ENCODE data around the gene IL1A. TPM values are rescaled to one million over a fixed set of nuclear protein-coding genes. Genes with fewer than 3 reads are reported as not detected.

The IL1A gene
- total RNA-seq, 1 donor from 2014 or later: 2.0 TPM

DNA sequence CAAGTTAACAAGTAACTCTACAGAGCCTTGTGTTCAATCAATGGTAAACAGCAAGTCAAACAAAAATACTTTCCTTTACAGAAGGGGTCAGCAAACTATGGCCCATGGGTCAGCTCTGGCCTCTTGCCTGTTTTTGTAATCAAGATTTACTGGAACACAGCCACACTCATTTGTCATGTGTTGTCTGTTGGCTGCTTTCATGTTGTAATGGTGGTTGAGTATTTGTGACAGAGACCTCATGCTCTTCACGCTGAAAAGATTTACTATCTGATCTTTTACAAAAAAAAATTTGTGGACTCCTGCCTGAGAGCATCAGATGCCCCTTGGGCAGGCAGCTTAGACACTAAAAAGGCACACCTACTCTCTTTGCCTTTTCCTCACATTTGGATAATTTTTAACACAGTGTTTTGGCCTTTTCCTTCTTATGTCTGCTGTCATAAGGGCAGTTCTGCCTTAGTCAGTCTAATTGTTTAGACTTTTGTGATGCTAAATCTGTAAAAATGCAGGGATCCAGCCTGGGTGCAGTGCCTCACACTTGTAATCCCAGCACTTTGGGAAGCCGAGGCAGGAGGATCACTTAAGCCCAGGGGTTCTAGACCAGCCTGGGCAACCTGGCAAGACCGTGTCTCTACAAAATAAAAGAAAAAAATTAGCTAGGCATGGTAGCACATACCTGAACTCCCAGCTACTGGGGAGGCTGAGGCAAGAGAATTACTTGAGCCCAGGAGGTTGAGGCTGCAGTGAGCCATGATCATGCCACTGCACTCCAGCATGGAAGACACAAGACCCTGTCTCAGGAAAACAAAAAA, 34.0 kb upstream of the IL1A start:
- intact Hi-C loops (cut with micrococcal nuclease): no loop called here

GRCh38 chr2:112817082-112817689, 32.9 kb upstream of the IL1A start:
- intact Hi-C loops (cut with micrococcal nuclease): no loop called here

GRCh38 chr2:112814278-112814677, 30.0 kb upstream of the IL1A start:
- intact Hi-C loops (cut with micrococcal nuclease): no loop called here

DNA sequence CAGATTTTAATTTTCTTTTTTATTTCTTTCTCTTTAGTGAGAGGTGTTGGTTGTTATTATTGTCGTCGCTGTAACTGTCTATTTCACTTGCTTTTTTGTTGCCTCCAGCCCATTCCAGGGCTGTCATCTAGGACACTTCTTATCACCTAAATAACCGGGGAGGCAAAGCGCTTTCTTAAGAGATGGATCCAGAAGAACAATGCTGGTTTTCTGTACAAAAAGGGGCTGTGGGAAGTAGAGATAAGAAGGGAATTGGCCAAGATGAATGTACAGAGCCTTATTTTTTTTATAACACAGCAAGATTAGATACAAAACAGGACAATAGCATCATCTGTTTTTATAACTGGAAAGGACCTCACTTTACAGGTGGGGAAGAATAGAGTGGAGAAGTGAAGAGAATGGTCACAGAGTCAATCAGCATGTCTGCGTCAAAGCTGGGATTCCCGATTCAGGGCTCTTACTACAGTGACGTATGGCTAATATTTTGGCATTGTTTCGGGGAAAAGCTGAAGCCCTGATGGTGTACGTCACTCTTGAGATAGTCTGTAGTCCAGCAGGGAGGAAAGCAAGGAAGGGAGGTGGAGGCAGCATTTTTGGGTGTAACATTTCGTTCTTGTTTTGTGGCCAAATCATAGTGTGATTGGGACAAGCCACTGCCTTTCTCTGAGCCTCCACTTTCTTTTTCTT, 29.1 kb upstream of the IL1A start:
- intact Hi-C loops (cut with micrococcal nuclease): no loop called here

GRCh38 chr2:112812318-112813267, 28.3 kb upstream of the IL1A start:
- intact Hi-C loops (cut with micrococcal nuclease): loop anchor here (1.0 kb wide), 1 partner anchor 9 kb away; no protein-coding TSS in a partner anchor

GRCh38 chr2:112811841-112812306, 27.6 kb upstream of the IL1A start:
- intact Hi-C loops (cut with micrococcal nuclease): loop anchor here (1.0 kb wide), 1 partner anchor 9 kb away; no protein-coding TSS in a partner anchor

GRCh38 chr2:112811276-112811831, 27.1 kb upstream of the IL1A start:
- intact Hi-C loops (cut with micrococcal nuclease): no loop called here

- intact Hi-C loops (cut with micrococcal nuclease): no loop called here
Measured at GRCh38 chr2:112809112-112809511, 24.8 kb upstream of the IL1A start.

DNA sequence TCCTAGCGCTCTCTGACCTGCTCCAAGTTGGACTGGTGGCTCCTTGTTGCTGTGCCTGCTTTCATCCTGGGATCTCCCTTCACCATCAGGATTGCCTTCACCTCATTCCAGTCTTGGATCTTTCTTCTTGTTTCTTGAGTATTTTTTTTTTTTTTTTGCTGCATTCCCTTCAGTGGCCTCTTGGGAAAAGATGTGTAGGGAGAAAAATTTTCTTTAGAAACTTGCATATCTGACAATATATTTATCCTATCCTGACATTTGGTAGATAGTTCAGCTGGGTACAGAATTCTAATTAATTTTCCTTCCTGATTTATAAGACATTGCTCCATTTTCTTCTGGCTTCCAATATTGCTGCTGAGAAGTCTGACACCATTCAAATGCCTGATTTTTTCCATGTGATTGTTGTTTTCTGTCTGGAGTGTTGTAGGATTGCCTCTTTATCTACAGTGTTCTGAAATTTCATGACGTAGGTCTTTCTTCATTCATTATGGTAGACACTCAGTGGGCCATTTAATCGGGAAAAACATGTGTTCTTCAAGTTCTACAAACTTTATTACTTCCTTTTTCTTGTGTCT, 23.0 kb upstream of the IL1A start:
- intact Hi-C loops (cut with micrococcal nuclease): no loop called here

GRCh38 chr2:112805542-112805941, 21.2 kb upstream of the IL1A start:
- intact Hi-C loops (cut with micrococcal nuclease): no loop called here

DNA sequence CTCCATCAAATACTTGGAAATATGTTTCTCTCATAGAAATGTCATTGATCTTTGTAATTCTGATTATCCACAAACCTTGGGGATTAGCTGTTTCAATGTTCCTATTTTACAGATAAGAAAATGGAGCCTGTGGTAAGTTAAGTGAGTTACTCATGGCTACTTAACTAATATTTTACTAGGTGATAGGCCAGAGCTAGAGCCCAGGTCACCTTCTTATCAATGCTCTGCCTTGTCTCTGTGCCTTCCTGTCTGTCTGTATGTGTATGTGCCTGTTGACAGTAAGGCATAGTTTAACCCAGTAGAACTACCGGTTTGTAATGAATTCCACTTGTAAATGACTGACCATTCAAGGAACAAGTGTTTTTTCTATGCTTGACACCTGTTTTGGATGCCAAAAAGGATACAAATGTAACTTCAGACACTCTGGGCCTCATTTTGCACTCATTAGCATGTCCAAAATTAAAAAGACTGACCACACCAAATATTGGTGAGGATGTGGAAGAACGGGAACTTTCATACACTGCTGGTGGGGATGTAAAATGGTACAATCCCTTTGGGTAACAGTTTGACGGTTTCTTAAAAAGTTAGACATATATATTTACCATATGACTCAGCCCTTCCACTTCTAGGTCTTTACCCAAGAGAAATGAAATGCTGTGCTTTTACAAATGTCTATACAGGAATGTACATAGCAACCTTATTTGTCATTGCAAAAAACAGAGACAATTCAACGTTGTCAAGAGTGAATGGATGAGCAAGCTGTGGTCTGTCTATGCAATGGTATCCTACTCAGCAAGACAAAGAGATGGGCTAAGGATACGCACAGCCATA, 19.6 kb upstream of the IL1A start:
- intact Hi-C loops (cut with micrococcal nuclease): no loop called here

DNA sequence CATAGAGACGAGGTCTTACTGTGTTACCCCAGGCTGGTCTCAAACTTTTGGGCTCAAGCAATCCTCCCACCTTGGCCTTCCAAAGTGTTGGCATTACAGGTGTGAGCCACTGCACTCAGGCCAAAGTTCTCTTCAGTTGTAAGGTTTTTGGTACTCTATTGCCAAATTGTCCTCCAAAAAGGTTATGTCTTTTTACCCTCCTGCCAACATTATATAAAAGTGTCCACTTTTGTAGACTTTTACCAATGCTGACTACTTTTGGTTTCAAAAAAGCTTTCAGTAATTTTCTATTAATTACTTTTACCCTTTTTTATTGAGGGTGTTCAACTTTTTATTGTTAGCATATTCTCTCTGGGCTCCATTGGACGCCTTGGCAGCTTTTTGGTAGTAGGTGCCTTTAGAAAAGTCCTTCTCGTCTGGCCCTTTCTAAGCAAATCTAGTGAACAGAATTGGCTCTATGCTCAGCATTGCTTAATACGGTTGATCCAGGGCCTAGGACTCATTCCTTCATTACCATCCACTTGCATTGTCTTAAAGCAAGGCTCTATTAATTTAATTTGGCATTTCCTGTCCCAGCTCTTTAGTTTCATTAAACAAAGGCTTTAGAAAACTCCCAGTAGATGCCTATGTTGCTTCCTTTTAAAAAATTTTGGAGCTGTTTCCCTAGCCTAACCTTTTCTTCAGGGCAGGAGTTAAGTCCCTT, 16.7 kb upstream of the IL1A start:
- intact Hi-C loops (cut with micrococcal nuclease): no loop called here

DNA sequence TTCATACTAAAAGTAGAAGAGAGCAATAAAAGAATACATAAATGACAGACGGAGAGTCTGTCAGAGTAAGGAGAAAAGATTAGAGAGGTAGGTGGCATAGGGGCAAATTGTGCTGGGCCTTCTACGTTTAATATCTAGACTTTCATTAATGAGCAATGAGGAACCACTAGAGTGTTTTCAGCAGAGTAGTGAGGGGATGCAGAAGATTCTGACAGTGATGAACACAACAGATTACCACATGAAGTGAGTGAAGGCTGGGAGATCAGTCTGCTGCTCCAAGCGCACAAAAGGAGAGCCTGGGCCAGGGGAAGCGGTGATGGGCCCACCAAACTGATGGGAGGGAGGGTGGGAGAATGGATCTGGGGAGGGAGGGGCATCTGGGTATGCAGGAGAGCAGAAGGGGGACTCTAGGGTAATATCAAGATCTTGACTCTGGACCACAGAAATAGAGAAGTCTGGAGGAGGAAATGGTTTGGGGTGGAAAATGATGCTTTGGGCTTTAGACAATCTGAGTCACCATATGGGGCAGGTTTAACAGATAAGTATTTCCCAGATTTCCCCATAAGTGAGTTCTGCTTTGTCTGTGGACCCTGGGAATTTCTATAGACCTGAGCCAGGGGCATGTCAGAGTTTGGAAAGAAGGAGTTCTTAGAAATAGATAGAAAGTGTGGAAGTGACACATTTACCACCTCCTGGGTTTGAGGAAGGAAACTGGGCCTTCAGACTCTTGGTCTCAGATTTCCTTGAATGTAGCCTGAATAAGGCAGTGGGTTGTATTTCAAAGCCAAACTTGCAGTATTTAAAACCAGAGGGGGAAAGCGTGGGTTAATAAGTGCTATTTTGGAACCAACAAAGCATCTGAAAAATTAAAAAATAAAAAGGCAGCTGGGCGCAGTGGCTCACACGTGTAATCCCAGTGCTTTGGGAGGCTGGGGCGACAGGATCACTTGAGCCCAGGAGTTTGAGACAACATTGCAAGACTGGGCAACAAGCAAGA, 15.0 kb upstream of the IL1A start:
- intact Hi-C loops (cut with micrococcal nuclease): no loop called here

GRCh38 chr2:112796486-112796885, 12.2 kb upstream of the IL1A start:
- intact Hi-C loops (cut with micrococcal nuclease): no loop called here

DNA sequence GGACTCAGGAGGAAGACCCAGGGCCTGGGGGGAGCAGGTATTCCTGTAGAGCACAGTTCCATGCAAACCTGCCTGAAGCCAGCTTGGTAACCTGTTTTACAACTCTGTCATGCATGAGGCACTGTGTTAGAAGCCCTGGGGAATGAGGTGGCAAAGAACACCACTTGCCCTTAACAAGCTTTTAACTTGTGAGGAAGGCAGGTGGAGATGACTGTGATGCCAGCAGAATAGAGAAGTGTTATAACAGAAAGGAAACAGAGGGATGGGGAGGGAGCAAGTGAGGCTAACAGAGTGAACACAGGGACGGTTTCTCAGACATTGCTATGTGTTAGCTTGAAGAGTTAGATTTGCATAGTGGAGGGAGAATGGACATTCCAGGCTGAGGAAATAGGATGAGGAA, 11.5 kb upstream of the IL1A start:
- intact Hi-C loops (cut with micrococcal nuclease): no loop called here

- intact Hi-C loops (cut with micrococcal nuclease): no loop called here
Measured at GRCh38 chr2:112794841-112795240, 10.5 kb upstream of the IL1A start.

GRCh38 chr2:112794131-112794733, 9.9 kb upstream of the IL1A start:
- intact Hi-C loops (cut with micrococcal nuclease): no loop called here
